Ecto neural progenitor cell (in vitro differentiated cells): ENCODE measurements around the gene UBLCP1.
A peak's percentile ranks its signal among the peaks of the same experiment; 100 is the strongest.

Experiments used
- DNase-seq: peaks from one replicate; pipeline ENCODE4 v3.0.0-alpha.2; 2018; ENCODE audit warnings: low spot score

UBLCP1 gene

GRCh38 chr5:159313197-159313596 is 50.1 kb downstream of the UBLCP1 start:
- no peak for DNase-seq

- peak; percentile 50 for DNase-seq
Observed at GRCh38 chr5:159316519-159317383, 53.7 kb downstream of the UBLCP1 start.

- no peak for DNase-seq
Observed at GRCh38 chr5:159317849-159318248, 54.8 kb downstream of the UBLCP1 start.

- DNase-seq, result no peak
Observed at GRCh38 chr5:159318448-159318847, 55.4 kb downstream of the UBLCP1 start.

GRCh38 chr5:159319363-159319762 is 56.3 kb downstream of the UBLCP1 start:
- no peak for DNase-seq

- DNase-seq, result no peak
Observed at GRCh38 chr5:159319832-159320231, 56.7 kb downstream of the UBLCP1 start.

GRCh38 chr5:159322180-159322579 is 59.1 kb downstream of the UBLCP1 start:
- DNase-seq, result no peak

GRCh38 chr5:159324102-159324755 is 61.1 kb downstream of the UBLCP1 start:
- no peak for DNase-seq

- DNase-seq, result no peak
Observed at GRCh38 chr5:159324986-159325385, 61.9 kb downstream of the UBLCP1 start.

- DNase-seq, result no peak
Observed at GRCh38 chr5:159330131-159330800, 67.2 kb downstream of the UBLCP1 start, which contains the start of gene IL12B. Gene IL12B, minus strand, starts transcription at chr5:159330487. Its CDS starts 3,705 bp downstream, at chr5:159326782.

GRCh38 chr5:159331093-159331973 is 68.2 kb downstream of the UBLCP1 start:
- peak; percentile 86 for DNase-seq

GRCh38 chr5:159332800-159333544 is 69.9 kb downstream of the UBLCP1 start:
- DNase-seq, result no peak

GRCh38 chr5:159333545-159333925 is 70.4 kb downstream of the UBLCP1 start:
- DNase-seq, result no peak
